Stimulated activated CD8-positive, alpha-beta memory T cell treated with anti-CD3 and anti-CD28 coated beads, Interleukin-12 subunit alpha, Interleukin-12 subunit beta, amount 100 ng/mL, for 1 hour (primary cell): ENCODE data around the gene ELMO3.

Source experiments
- DNase-seq: peaks from one replicate; pipeline ENCODE4 v3.0.0-alpha.2; 2020; ENCODE audit warnings: low read depth

ELMO3 gene

DNA sequence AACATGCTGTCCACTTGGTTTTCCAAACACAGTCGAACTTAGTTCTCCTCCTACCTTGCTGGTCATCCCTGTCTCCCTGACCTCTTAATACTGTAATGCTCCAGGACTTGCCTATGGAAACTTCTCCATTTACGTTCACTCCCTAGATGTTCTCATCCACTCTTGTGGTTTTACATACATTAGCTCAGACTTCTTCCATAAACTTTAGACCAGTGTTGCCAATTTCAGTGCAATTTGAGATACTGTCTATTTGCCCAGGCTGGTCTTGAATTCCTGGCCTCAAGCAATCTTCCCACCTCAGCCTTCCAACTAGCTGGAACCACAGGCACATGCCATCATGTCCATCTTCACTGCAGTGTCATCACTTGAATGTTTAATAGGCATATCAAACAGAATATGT is 16.6 kb upstream of the ELMO3 start:
- no peak for DNase-seq

GRCh38 chr16:67183284-67183626 is 15.7 kb upstream of the ELMO3 start:
- DNase-seq: no peak

DNA sequence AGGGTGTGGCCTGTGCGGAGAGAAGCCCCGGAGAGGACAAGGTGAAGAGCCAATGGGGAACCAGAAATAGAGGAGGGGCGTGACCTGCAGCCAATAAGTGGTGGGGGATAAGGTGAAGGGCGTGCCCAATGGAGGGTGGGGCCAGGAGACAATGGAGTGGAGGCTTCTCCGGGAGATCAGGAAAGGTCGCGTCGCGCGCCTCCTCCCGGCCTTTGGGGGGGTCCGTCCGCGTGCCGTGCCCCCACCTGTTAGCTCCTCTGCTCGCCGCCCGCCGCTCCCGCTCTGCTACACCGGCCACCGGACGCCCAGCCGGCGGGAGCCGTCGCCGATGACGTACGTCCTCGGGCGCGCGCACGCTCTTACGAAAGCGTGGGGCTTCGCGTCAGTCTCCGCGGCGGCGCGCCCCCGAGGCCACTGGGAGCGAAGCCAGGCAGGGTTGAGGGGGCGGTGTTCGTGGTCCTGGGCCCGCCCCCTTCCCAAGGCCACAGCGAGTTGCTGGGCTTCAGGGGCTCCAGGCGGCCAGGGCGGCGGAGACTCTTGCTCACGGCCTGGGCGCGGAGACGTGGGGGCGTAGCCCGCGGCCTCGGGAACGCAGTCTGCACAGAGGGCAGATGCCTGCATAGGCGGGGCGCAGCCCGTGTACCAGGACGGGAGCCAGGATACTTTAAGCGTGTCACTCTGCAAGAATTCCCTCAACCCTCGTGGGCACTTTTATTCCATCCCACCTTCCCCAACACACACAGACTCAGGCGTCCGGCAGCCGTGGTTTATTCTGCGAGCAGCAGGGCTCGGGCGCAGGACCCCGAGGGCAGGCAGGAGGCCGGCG is 15.1 kb upstream of the ELMO3 start, which contains the start of gene MATCAP1:
Gene MATCAP1, minus strand, starts transcription at position 337 of the 826 bp plus-strand sequence. CDS start 3,353 bp downstream, outside the sequence.
- peak; percentile 87 for DNase-seq

DNA sequence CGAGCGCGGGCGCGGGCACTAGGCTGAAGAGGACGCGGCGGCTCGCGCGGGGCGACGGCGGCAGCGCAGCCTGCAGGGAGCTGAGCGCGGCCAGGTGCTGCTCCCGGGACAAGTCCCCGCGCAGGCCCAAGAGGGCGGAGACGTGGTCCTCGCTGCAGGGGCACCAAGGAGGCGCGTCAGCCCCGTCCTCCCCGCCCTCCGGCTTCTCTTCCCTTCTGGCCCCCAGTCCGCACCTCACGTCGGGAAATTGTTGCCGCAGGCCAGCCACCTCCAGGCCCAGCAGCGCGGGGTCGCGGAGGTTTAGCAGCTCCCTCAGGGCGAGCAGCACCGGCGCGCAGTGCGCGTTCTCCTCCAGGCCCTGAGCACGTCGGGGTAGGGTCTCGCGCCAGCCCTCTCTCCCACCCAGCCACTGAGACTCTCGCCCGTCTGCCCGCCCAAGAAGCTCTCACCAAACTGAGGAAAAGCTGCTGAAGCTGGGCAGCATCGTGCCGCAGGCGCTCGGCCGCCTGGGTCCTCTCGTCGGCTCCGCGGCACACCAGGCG is 14.4 kb upstream of the ELMO3 start:
- no peak for DNase-seq

- DNase-seq: peak; percentile 75
Observed at GRCh38 chr16:67184995-67185650, 13.8 kb upstream of the ELMO3 start.

DNA sequence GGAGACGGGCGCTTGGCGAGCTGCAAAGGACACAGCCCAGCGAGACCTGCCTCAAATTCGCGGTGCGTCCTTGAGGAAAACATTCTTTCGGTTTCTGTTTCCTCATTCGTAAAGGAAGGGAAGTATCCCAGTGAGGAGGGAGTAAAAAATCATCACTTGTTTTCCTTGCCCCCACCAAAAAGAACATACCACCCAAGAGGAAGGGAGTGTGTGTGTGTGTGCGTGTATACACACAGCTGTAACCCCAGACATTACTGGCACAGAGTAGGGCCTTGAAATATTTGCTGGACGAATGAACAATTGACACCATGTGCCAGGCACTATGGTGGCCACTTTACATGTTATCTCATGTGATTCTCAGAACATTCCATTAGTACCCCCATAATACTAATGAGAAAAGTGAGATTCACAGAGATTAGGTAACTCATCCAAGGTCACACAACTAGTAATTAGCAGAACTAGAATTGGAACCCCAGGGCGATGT is 13.2 kb upstream of the ELMO3 start:
- DNase-seq: no peak

GRCh38 chr16:67186550-67186950 is 12.4 kb upstream of the ELMO3 start:
- no peak for DNase-seq

GRCh38 chr16:67187175-67187890 is 11.6 kb upstream of the ELMO3 start:
- DNase-seq: no peak

- DNase-seq: no peak
Observed at GRCh38 chr16:67188323-67188722, 10.6 kb upstream of the ELMO3 start.

DNA sequence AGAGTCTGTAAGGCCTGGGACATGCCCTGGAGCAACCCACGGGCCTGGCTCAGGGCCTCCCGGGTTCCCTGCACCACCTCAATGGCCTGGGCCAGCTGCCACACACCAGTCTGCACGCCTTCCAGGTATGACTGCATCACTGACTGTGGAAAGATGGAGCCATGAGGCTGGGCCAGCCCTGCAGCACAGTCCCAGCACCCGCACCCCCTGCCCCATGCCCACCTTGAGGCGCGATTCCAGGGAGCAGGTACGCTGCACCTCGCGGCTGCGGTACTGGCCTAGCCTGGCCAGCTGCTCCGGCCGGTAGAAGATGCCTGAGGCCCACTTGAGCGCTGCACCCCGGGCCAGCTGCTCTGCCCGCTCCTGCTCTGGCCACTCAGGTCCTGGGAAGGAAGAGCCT is 10.1 kb upstream of the ELMO3 start:
- no peak for DNase-seq

- no peak for DNase-seq
Observed at GRCh38 chr16:67190041-67190440, 8.9 kb upstream of the ELMO3 start, which contains the start of gene EXOC3L1. Gene EXOC3L1, minus strand, starts transcription at chr16:67190136. Its CDS starts 460 bp downstream, at chr16:67189676.

- no peak for DNase-seq
Observed at GRCh38 chr16:67190448-67191399, 8.2 kb upstream of the ELMO3 start.

DNA sequence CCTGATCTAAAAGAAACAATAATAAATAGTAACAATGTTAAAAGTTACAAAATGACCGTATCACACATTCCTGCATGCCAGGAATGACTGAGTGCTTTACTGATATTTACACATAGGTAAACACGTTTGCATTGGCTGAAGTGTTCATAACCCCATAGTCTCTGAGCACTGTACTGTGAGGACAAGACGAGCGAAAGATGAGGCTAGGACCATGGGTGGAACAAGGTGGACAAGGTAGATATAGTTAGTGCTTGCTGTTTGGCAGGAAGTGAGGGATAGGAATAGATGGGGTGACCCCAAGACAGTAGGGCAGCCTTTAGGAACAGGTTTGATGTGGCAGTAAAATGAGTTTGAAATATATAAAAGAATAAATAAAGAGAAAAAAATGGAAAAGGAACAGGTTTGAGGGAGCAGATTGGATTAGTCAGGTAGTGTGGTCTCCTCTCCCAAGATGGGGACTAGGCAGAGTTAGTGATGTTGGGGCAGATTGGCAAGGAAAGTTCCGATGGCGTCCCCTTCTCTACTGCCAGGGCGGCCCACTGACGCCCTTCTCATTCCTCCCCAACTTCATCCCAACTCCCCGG is 7.4 kb upstream of the ELMO3 start:
- no peak for DNase-seq

DNA sequence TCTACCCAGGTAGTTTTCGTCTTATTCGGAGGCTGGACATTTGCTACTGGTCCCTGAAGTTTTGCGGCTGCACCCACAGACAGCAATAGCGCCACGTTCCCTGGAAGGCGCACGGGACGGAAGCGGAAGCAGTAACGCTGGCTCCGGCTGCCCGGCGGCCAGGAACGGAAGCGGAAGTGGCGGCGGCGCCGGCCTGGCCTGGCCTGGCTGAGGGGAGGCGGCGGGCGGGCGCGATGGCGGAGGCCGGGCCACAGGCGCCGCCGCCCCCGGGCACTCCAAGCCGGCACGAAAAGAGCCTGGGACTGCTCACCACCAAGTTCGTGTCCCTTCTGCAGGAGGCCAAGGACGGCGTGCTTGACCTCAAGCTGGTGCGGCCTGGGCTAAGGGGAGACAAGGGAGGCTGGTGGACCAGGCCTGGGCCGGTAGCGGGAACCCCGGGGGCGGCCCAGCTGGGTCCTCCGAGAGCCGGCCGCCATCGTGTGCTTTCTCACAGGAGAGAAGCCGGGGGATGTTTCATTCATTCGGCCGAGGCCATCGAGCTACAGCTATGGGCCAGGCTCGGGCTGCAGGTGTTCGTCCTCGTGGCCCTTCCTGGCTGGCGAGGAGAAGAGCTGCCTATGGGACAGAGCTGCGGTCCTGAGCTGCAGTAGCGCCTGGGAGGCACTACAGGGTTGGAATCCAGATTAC is 6.8 kb upstream of the ELMO3 start, which contains the start of gene E2F4:
Gene E2F4, plus strand, starts transcription at position 161 of the 687 bp plus-strand sequence. Its CDS starts 73 bp downstream, at position 234.
- DNase-seq: peak; percentile 76

DNA sequence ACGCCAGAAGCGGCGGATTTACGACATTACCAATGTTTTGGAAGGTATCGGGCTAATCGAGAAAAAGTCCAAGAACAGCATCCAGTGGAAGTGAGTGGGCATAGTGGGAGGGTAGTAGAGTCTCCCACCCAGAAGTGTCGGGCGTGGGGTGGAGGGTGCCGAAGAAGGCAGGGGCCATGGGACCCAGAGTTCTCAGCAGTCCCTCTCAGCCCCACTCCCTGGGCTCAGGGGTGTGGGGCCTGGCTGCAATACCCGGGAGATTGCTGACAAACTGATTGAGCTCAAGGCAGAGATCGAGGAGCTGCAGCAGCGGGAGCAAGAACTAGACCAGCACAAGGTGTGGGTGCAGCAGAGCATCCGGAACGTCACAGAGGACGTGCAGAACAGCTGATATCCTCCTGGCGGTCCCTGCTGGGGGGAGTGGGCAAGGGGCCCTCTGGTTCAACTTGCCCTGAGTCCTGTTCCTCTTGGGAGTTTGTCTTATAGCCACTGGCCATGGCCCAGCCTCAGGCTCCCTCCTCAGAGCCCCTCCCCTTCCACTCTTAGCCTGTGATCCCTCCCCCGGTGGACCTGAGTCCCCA is 6.1 kb upstream of the ELMO3 start:
- DNase-seq: no peak

DNA sequence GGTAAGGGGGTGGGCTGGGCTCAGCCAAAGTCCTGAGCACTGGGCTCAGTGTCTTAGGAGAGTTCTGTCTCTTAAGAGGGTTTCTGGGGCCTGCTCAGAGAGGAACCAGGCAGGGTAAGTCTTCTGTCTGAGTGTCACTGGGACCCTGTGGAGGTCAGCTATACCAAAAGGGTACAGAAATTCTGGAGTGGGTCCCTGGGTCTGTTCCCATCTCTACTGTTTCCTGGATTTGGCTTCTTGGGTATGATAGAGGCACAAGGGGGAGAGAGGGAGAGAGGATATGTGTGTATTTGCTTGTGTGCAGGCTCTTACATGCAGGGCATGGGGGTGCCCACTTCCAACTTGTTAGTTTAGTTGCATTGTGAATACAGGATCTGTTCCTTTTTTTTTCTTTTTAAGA is 5.4 kb upstream of the ELMO3 start:
- DNase-seq: no peak

- DNase-seq: no peak
Observed at GRCh38 chr16:67194260-67194659, 4.7 kb upstream of the ELMO3 start.

- DNase-seq: no peak
Observed at GRCh38 chr16:67195676-67196075, 3.3 kb upstream of the ELMO3 start.

GRCh38 chr16:67196881-67197280 is 2.0 kb upstream of the ELMO3 start:
- DNase-seq: no peak

DNA sequence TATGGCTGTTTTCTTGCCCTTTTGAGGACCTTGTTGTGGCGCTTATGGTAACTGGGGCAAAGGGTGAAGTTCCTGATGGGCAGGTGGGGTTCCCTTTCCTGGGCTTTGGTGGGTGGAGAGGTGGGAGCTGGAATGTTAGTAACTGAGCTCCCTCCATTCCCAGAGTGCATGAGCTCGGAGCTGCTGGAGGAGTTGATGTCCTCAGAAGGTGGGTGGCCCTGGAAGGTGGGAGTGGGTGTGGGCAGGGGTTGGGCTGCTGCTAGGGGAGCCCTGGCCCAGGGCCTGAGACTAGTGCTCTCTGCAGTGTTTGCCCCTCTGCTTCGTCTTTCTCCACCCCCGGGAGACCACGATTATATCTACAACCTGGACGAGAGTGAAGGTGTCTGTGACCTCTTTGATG is 1.2 kb upstream of the ELMO3 start:
- no peak for DNase-seq
